NCI-H146 treated with DMSO at 0.1 percent for 48 hours (cell line): ENCODE measurements around the gene INPP4A.
A peak's percentile ranks its signal among the peaks of the same experiment; 100 is the strongest.

Source experiments
- DNase-seq: peaks from one replicate; lab custom pipeline; 2025; ENCODE audit not compliant: unreplicated experiment; lab: John Stamatoyannopoulos, UW

The INPP4A gene

GRCh38 chr2:98474979-98475632 is 30.4 kb downstream of the INPP4A start:
- DNase-seq: no peak

DNA sequence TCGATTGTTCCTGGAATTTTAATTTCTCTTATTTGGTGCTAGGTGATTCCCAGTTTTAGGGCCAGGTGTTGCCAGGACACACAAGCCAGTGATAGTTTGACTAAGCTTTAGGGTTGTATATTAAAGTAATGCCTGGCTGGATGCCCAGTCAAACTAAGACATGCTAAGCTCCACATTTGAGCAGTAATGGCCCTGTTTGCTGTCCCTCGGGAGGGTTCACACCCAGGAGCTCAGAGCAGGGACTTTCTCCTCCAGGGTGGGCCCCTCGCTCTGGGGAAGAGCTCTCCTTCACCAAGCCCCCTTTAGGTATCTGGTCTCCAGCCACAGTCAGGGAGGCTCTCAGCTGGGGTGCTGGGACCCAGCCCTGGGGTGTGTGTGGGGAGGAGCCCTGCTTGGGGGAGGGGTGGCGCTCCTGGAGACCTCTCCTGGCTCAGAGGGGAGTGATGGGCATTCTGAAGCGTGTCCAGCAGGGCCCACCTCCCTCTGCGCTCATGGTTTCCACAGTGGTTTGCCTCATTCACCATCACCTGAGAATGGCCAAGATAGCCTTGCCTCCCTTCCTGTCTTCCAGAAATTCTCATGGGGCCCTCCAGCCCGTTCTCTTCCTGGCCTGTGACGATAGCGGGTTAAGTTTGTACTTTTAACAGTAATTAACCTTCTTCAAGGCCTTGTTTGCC is 31.7 kb downstream of the INPP4A start:
- DNase-seq: no peak

- no peak for DNase-seq
Observed at GRCh38 chr2:98477036-98477435, 32.4 kb downstream of the INPP4A start.

GRCh38 chr2:98477506-98477905 is 32.8 kb downstream of the INPP4A start:
- DNase-seq: no peak

GRCh38 chr2:98478088-98478551 is 33.5 kb downstream of the INPP4A start:
- no peak for DNase-seq

GRCh38 chr2:98478907-98479306 is 34.2 kb downstream of the INPP4A start:
- DNase-seq: no peak

GRCh38 chr2:98479371-98479770 is 34.7 kb downstream of the INPP4A start:
- no peak for DNase-seq

GRCh38 chr2:98479959-98480524 is 35.4 kb downstream of the INPP4A start:
- DNase-seq: no peak

DNA sequence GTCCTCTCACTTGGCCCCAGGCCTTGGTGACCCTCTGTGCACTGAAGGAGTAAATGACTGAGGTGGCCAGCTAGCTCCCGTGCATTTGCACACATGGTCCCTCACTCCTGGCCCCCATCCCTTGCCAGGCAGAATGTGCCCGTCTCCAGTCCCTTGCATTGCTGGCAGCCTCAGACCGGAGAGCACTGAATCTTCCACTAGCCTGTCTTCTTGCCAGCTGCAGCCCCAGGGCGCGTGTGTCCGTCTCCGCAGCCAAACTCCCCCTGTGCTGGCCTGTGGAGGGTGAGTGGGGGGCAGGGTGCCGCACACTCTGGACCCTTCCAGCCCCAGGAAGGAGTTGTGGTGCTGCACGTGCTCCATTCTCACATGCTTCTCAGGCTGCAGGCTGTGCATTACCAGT is 35.9 kb downstream of the INPP4A start:
- DNase-seq: no peak

GRCh38 chr2:98482362-98482761 is 37.7 kb downstream of the INPP4A start:
- no peak for DNase-seq

- DNase-seq: no peak
Observed at GRCh38 chr2:98483257-98483861, 38.7 kb downstream of the INPP4A start.

- no peak for DNase-seq
Observed at GRCh38 chr2:98484121-98484557, 39.5 kb downstream of the INPP4A start.

GRCh38 chr2:98484652-98485452 is 40.2 kb downstream of the INPP4A start:
- no peak for DNase-seq

DNA sequence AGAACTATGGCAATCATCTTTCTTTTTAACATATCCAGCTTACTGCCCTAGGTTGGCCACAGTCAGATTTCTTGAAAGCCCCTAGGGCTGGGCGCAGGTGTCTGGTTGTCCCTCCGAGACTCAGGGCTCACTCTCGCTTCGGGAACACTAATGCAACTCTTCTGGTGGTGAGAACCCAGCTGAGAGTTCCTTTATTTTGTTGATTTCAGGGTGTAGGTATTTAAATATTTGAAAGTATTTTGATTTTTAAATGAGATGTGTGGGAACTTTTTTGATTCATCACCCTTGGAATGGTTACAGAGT is 40.7 kb downstream of the INPP4A start:
- no peak for DNase-seq

DNA sequence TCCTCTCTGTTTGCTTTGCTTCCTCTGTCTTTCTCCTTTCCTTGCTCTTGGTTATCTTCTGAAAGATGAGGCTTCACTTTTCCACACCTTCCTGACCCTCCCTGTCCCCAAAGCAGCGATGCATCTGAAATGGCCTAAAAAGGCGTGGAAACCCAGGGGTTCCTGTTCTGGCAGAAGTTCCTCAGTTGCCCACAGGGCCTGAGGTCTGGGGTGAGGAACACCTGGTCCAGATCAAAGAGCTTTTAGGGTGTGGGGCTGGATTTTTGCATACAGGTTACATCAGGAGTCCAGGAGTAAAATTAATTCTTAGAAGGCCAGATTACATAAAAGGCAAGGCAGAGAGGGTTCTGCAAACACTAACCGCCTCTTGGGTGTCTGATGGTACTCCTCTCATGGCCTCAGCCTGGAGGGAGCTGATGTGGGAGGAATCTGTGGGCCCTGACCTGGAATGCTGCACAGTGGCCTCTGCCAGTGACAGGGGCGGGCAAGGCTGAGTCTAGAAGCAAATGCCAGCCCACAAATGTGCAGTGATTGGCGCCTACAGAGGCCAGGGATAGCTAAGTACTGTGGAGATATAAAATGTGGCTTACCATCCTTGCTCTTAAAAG is 41.8 kb downstream of the INPP4A start:
- DNase-seq: no peak

DNA sequence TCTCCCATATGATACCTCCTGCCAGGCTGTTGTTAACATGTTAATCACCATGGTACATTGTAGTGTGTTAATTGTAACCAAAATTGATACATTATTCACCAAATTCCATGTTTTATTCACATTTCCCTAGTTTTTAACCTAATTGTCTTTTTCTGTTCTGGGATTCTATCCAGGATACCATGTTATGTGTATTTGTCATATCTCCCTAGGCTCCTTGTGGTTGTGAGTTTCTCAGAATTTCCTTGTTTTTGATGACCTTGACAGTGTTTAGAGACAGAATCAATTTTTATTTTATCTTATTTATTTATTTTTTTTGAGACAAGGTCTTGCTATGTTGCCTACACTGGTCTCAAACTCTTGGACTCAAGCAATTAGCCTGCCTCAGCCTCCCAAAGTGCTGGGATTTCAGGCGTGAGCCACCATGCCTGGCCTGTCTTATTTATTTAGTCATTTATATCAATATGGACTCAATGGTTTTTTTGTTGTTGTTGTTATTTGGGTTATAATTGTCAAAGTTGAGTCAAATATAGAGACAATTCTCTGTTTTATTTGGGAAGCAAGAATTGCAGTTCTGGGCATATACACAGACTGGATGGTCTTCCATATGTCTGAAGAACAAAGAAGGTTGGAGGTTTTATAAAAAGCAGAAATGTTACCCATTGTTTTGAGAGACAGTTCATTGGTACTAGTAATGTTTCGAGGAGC is 42.6 kb downstream of the INPP4A start:
- DNase-seq: no peak

- DNase-seq: peak; percentile 30
Observed at GRCh38 chr2:98487806-98488189, 43.1 kb downstream of the INPP4A start.

DNA sequence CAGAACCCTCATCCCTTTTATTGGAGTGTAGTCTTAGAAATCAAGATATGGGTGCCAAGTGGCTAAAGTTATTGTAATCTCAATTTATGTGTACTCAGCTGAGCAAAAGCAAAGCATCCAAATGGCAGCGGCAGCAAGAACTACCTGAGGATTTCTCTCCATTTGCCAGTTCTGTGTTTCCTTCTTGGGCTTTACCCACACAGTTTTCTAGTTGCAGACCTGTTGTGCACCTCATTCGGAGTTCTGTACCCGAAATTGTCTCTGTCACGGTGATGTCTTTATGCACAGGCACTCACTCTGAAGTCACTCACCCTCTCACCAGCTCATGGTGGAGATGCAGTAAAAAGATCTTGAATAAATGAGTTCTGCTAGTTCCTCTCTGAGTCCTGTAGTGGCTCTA is 43.6 kb downstream of the INPP4A start:
- DNase-seq: no peak

GRCh38 chr2:98489486-98489885 is 44.8 kb downstream of the INPP4A start:
- no peak for DNase-seq
